PC-3 (cell line): ENCODE results near the gene HSD11B1. TPM values are rescaled to one million over a fixed set of nuclear protein-coding genes. Genes with fewer than 3 reads are reported as not detected.

Experiments
- ATAC-seq: fragments of 200-7000 bp; cut with Tn5 transposase; 2 replicates; pipeline ENCODE4 v1.9.1; 2020; ENCODE audit warnings: mild to moderate bottlenecking, moderate library complexity
- BruUV-seq: library from RNA; stranded (reverse); fragments of 400-500 nt; replicated peaks from 2 replicates; lab custom pipeline; 2021; lab: Mats Ljungman, UMichigan
- CTCF ChIA-PET: fragments of 300-600 bp; sonication (Branson Sonifier 250); formaldehyde crosslinking; loops from one replicate; lab custom pipeline; 2022; ENCODE audit warnings: antibody characterized with exemption; lab: Charles Lee
- POLR2A ChIA-PET: fragments of 300-600 bp; sonication (Branson Sonifier 250); formaldehyde crosslinking; loops from one replicate; lab custom pipeline; 2022; ENCODE audit warnings: antibody characterized with exemption; ENCODE audit not compliant: unreplicated experiment; lab: Charles Lee
- DNase-seq: peaks from one replicate; pipeline ENCODE4 v3.0.0-alpha.2; 2015
- H2AFZ ChIP-seq: fragments of 300-600 bp; sonication (generic); 2 replicates; pipeline ENCODE4 v1.6.0; 2016; ENCODE audit warnings: antibody characterized with exemption, low read length
- H3F3A ChIP-seq: fragments of 300-600 bp; sonication (generic); one replicate; pipeline ENCODE4 v1.6.0; 2017; ENCODE audit warnings: antibody characterized with exemption, low read length, control low read depth, mild to moderate bottlenecking; ENCODE audit not compliant: unreplicated experiment
- H3K27ac ChIP-seq: fragments of 300-600 bp; sonication (generic); 2 replicates; pipeline ENCODE4 v1.5.1; 2016; ENCODE audit warnings: mild to moderate bottlenecking, low read length
- H3K27me3 ChIP-seq: fragments of 300-600 bp; sonication (generic); 2 replicates; pipeline ENCODE4 v1.6.1; 2016; ENCODE audit warnings: low read length, mixed read lengths
- H3K36me3 ChIP-seq: fragments of 300-600 bp; sonication (generic); 2 replicates; pipeline ENCODE4 v1.6.1; 2016; ENCODE audit warnings: low read depth, mixed run types, low read length, mixed read lengths
- H3K4me1 ChIP-seq: fragments of 300-600 bp; sonication (generic); 2 replicates; pipeline ENCODE4 v1.5.1; 2016; ENCODE audit warnings: low read length; ENCODE audit not compliant: insufficient read depth
- H3K4me2 ChIP-seq: fragments of 300-600 bp; sonication (generic); 2 replicates; pipeline ENCODE4 v1.6.0; 2016; ENCODE audit warnings: low read length
- H3K4me3 ChIP-seq: fragments of 300-600 bp; sonication (generic); 2 replicates; pipeline ENCODE4 v1.5.1; 2016; ENCODE audit warnings: mild to moderate bottlenecking, low read length, mixed read lengths
- H3K79me2 ChIP-seq: fragments of 300-600 bp; sonication (generic); 2 replicates; pipeline ENCODE4 v1.6.1; 2017; ENCODE audit warnings: low read length, mixed read lengths
- H3K9ac ChIP-seq: fragments of 300-600 bp; sonication (generic); 2 replicates; pipeline ENCODE4 v1.6.0; 2016; ENCODE audit warnings: mild to moderate bottlenecking, low read length
- H3K9me2 ChIP-seq: fragments of 300-600 bp; sonication (generic); replicated peaks from 2 replicates; pipeline ENCODE4 v1.6.1; 2016; ENCODE audit warnings: mixed run types, low read length, mixed read lengths
- H3K9me3 ChIP-seq: fragments of 300-600 bp; sonication (generic); 2 replicates; pipeline ENCODE4 v1.6.1; 2016; ENCODE audit warnings: low read length, mixed read lengths
- H4K20me1 ChIP-seq: fragments of 300-600 bp; sonication (generic); 2 replicates; pipeline ENCODE4 v1.6.1; 2016; ENCODE audit warnings: low read length, mixed read lengths
- EZH2 ChIP-seq: fragments of 300-600 bp; sonication (generic); IDR thresholded peaks from one replicate; pipeline ENCODE4 v1.6.1; 2017; ENCODE audit warnings: antibody characterized with exemption, mild to moderate bottlenecking, low read length; ENCODE audit not compliant: unreplicated experiment
- EZH2phosphoT487 ChIP-seq: fragments of 300-600 bp; sonication (generic); IDR thresholded peaks from 2 replicates; pipeline ENCODE4 v1.6.1; 2018; ENCODE audit warnings: mild to moderate bottlenecking, antibody characterized with exemption, low read length, borderline replicate concordance
- intact Hi-C: fragments of 100-400 bp; cut with micrococcal nuclease; formaldehyde crosslinking; loops from 2 replicates; pipeline ENCODE4 v1.9.0; 2023
- total RNA-seq: library from RNA; depleted of rRNA; stranded (reverse); fragments of >200 nt; gene quantifications from 2 replicates; pipeline ENCODE4 v1.2.3, GENCODE V29; 2014
- TF ChIP-seq, protein P1 (sequence below): fragments of 300-600 bp; sonication (generic); conservative IDR thresholded peaks from 2 replicates; pipeline ENCODE4 v1.5.1; 2017; ENCODE audit warnings: antibody characterized with exemption, low read depth, mild to moderate bottlenecking, low read length

HSD11B1 gene
- total RNA-seq, 1 experiment from 2014 or later, result not detected

DNA sequence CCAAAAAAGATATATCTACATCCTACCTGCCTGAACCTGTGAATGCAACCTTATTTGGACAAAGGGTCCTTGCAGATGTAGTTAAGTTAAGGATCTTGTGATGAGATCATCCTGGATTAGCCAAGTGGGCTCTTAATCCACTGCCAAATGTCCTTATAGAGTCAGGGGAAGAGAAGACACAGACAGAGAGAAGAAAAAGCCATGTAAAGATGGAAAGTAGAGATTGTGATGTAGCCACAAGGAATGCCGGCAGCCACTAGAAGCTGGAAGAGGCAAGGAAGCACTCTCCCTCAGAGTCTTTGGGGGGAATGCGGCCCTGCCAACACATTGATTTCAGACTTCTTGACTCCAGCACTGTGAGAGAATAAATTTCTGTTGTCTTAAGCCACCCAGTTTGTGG, 16.2 kb downstream of the HSD11B1 start:
- BruUV-seq, result no TSS peak
- no peak overlapping the region for H3K27ac ChIP-seq
- DNase-seq (no peak), ATAC-seq (no peak)
- no peaks in the 10 kb centered on the region for H3K4me1 ChIP-seq
- CTCF ChIA-PET, result no interaction called here
- H3K9me2 ChIP-seq, result no peaks in the 10 kb centered on the region
- H3K9ac ChIP-seq, result no peak overlapping the region
- H3F3A ChIP-seq, result no peaks in the 10 kb centered on the region
- H3K4me2 ChIP-seq, result no peak overlapping the region
- H3K79me2 ChIP-seq, result no peaks in the 10 kb centered on the region
- H3K36me3 ChIP-seq, result no peaks in the 10 kb centered on the region
- POLR2A ChIA-PET, result no interaction called here
- H3K4me3 ChIP-seq, result no peak overlapping the region
- no peaks in the 10 kb centered on the region for H3K9me3 ChIP-seq
- no peaks in the 10 kb centered on the region for H4K20me1 ChIP-seq
- intact Hi-C loops, result no loop called here
- no peak overlapping the region for H2AFZ ChIP-seq
- TF ChIP-seq, protein P1, sequence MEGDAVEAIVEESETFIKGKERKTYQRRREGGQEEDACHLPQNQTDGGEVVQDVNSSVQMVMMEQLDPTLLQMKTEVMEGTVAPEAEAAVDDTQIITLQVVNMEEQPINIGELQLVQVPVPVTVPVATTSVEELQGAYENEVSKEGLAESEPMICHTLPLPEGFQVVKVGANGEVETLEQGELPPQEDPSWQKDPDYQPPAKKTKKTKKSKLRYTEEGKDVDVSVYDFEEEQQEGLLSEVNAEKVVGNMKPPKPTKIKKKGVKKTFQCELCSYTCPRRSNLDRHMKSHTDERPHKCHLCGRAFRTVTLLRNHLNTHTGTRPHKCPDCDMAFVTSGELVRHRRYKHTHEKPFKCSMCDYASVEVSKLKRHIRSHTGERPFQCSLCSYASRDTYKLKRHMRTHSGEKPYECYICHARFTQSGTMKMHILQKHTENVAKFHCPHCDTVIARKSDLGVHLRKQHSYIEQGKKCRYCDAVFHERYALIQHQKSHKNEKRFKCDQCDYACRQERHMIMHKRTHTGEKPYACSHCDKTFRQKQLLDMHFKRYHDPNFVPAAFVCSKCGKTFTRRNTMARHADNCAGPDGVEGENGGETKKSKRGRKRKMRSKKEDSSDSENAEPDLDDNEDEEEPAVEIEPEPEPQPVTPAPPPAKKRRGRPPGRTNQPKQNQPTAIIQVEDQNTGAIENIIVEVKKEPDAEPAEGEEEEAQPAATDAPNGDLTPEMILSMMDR, result no peak
- no peak for TF ChIP-seq EZH2phosphoT487
- TF ChIP-seq EZH2, result no peak
- H3K27me3 ChIP-seq, result no peaks in the 10 kb centered on the region

DNA sequence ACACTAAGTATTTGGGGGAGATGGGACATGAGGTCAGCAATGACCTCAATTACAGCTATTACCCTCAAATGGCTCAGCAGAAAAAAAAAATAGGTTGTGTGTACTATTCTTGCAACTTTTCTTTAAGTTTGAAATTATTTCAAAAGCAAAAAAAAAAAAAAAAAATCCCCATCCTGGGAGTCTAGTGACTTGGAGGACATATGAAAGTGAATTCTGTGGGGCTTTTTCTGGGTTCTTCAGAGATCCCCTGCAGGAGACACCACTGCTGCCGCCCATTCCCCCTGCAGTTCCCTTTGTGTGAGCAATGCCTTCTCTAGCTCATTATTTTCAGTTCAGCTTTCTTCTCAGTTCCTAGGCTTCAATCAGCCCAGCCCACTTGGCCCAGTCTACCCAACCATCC, 16.7 kb downstream of the HSD11B1 start:
- no peaks in the 10 kb centered on the region for H4K20me1 ChIP-seq
- no peak overlapping the region for H3K9ac ChIP-seq
- no peak overlapping the region for H3K4me3 ChIP-seq
- no peak overlapping the region for H3K27ac ChIP-seq
- ATAC-seq (no peak), DNase-seq (no peak)
- no peaks in the 10 kb centered on the region for H3K4me1 ChIP-seq
- ChIA-PET POLR2A (no interaction called here), CTCF (no interaction called here)
- H3K9me3 ChIP-seq, result no peaks in the 10 kb centered on the region
- H3K9me2 ChIP-seq, result no peaks in the 10 kb centered on the region
- intact Hi-C loops, result no loop called here
- TF ChIP-seq, protein P1, result no peak
- TF ChIP-seq EZH2 (no peak), EZH2phosphoT487 (no peak)
- H2AFZ ChIP-seq, result no peak overlapping the region
- BruUV-seq, result no TSS peak
- H3F3A ChIP-seq, result no peaks in the 10 kb centered on the region
- H3K79me2 ChIP-seq, result no peaks in the 10 kb centered on the region
- H3K27me3 ChIP-seq, result no peaks in the 10 kb centered on the region
- H3K4me2 ChIP-seq, result no peak overlapping the region
- no peaks in the 10 kb centered on the region for H3K36me3 ChIP-seq

GRCh38 chr1:209723265-209723664, 18.6 kb downstream of the HSD11B1 start:
- BruUV-seq, result no TSS peak
- Histone ChIP-seq H3K9ac (no peak overlapping the region), H2AFZ (no peak overlapping the region), H3K9me2 (no peaks in the 10 kb centered on the region), H3K4me1 (no peaks in the 10 kb centered on the region), H3K27ac (no peak overlapping the region), H3K4me2 (no peak overlapping the region), H3K79me2 (no peaks in the 10 kb centered on the region), H3K27me3 (no peaks in the 10 kb centered on the region), H3K4me3 (no peak overlapping the region), H3K9me3 (no peaks in the 10 kb centered on the region), H3K36me3 (no peaks in the 10 kb centered on the region), H4K20me1 (no peaks in the 10 kb centered on the region), H3F3A (no peaks in the 10 kb centered on the region)
- intact Hi-C loops, result no loop called here
- TF ChIP-seq, protein P1, result no peak
- TF ChIP-seq EZH2phosphoT487, result no peak
- CTCF ChIA-PET, result no interaction called here
- DNase-seq (no peak), ATAC-seq (no peak)
- POLR2A ChIA-PET, result no interaction called here
